Esophagus mucosa (tissue), 1 donor: ENCODE results near the gene PEX14. TPM values are rescaled to one million over a fixed set of nuclear protein-coding genes. Genes with fewer than 3 reads are reported as not detected.

ENCODE experiments used
- ATAC-seq: fragments of 200-7000 bp; cut with Tn5 transposase; one replicate; pipeline ENCODE4 v1.9.1; 2020
- total RNA-seq: library from RNA; stranded (reverse); gene quantifications from one replicate; pipeline ENCODE4 v1.2.4, GENCODE V29; 2023
- donor health status: DM: yes; HTN: yes; CAD: no.

PEX14 gene
- total RNA-seq, 1 donor from 2014 or later = 16.2 TPM

DNA sequence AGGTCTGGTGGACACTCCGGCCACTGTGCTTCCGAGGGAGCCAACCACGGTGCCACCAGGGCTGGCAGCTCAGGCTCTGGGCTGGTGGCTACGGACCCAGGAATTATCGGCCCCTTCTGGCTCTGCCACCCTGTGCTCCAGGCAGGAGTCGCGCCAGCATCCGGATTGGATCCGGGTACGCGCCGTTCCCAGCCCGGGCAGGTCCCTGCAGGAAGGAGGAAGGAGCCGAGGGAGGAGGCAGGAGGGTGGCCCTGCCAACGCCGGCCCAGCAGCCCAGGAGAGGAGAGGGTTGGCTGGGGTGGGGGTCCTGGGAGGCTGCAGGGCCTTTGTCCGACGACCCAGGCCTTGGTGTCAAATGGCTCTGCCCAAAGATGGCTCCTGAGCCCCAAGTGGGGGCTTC is 161.2 kb downstream of the PEX14 start:
- peak; percentile 80 for ATAC-seq

DNA sequence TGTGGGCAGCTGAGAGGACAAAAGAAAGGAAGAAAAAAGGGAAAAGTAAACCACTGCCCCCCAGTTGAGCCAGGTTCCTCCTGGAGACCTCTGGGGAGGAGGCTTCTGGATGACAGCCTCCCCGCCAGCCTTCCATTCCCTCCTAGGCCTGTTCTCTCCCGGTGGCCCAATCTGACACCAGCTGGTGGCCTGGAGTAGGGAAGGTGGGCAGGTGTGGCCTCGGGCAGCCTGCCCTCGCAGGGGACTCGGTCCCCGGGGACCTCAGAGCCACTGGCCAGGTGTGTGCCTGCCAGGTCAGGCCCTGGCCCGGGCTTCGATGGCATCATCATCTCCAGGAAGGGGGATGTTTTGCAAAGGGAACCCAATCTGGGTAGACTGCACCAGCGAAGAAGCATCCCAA is 162.7 kb downstream of the PEX14 start:
- no peak for ATAC-seq

DNA sequence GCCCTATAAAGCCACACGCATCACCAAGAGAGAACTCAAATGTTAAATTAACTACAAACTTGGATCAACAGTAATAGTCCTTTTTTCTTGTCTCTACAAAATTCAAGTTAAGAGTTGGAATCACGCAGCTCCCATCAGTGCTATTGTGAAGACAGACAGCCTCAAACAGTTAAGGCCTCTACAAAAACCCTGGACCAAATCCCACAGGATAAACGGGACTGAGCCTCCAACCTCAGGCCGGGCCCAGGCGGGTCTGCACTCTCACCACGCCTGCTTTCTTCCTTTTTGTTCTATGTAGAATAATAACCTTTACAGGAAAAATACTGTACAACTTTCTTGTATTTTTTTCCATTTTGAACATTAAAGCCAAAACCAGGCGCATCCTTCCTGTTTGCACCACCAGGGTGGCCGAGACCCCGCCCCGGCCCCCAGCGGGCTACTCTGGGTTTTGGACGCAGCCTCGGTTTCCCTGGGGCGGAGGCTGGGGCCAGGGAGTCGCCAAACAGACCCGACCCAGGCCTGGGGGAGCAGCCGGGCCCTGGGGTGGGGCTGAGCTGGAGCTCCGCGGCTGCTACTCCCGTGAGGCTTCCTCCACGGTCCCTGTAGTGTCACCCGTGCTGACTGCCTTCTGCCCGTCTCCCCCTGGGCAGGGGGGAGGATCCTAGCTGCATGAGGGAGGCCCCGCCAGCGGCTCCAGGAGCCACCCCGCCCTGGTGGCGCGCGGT is 163.2 kb downstream of the PEX14 start:
- ATAC-seq = no peak

DNA sequence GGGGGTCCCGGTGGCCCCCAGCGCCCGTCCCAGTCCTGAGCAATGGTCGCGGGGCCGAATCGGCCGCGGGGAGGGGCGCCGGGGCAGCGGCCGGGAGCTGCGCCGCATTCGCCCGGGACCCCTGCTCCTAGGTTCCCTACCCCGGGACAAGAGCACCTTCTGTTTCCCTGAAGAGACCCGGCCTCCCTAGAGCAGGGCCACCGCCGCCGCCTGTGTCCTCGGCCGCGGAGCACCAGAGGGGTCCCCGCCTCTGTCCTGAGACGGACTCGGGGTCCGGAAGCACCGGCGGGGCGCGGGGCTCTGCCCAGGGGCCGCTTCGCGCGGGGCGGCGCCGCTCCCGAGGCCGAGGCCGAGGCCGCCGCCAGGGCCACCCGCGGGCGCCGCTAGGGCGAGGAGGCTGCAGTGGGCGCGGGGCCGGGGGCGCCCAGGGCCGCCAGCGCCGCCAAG is 163.8 kb downstream of the PEX14 start:
- no peak for ATAC-seq

DNA sequence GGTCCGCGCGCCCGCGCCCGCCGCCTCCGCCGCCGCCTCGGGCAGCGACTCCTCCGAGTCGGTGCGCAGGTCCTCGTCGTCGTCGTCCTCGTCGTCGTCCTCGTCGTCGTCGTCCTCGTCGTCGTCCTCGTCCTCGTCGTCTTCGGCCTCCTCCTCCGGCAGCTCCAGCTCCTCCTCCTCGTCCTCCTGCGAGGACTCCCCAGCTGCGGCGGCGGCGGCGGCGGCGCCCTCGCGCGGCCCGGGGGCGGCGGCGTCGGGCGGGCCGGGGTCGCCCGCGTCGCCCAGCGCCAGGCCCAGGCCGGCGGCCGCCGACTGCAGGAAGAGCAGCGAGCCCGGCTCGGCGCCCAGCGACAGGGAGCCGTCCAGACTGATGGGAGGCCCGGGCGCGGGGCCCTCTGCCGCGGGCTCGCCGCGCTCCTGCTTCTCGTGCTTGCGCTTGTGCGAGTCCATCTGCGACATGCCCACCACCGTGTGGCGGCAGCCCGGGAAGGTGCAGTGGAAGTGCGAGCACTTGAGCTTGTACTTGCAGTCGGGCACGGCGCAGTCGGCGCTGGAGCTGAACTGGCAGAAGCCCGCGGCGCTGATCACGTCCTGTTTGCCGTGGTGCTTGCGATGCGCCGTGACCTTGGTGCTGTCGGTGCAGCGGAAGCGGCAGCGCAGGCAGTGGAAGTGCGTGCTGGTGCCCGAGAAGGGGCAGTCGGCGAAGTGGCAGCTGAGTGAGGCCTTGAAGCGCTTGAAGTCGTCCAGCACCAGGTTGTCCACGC is 164.4 kb downstream of the PEX14 start:
- no peak for ATAC-seq

DNA sequence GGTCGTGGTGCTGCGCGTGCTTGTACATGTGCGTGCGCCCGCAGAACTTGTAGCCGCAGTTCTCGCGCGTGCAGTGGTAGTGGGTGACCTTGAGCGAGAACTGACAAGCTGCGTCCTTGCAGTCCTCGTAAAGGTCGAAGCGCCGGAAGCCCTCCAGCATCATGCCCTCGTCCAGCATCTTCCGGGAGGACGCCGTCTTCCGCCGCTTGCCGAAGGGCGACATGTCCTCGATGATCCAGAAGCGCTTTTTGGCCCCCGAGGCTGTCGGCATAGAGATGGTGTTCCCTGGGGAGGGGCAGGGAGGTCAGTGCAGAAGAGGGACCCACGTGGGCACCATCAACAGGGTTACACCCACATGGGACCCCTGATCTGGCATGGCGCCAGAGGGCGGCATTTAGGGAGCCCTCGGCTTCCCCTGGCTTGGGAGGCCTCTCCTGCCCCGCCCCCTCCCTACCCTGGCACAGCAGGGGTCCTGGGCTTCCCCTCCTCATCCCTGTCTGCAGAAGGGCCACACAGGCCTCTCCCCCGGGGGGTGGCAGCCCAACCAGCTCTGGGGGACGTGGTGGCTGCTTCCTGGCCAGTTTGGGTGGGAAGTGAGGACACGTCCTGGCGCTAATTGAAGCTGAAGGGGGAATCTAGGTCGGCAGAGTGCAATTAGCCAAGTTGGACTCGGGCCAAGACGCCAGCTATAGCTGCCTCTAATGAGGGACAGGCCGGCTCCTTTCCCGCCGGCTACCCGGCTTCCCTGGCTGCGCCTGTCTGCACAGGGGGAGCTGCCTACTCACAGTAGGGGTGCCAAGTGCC is 165.2 kb downstream of the PEX14 start:
- no peak for ATAC-seq

DNA sequence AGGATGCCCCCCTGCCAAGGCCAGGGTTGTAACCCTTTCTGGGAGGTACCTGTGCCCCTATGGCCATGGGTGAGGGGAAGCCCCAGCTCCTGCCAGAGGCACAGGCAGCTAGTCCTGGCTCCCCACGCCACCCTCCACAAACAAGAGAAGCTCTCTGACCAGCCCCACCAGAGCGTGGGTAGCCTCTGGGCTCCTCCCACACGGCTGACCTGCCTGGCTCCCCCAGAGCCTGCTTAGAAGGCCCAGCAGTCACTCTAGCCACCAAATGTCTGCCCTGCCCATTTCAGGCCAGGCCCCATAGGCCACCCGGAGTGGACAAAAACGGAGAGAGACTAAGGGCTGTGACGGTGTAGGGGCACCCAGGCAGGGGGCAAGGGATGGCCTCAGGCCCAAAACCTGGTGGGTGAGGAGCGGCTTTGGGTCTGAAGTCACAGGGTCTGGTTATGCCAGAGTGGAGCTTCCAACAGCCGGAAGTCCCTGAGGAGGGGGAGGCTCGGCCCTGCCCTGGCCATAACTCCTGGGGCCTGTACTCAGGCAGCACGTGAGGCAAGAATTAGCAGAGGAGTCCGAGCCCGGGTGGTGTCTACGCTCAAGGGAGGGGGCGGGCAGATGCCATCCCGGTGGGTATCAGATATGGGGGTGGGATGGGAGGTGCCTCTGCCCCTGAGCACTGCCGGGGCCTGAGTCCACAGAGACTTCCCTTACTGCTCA is 166.2 kb downstream of the PEX14 start:
- ATAC-seq = no peak

DNA sequence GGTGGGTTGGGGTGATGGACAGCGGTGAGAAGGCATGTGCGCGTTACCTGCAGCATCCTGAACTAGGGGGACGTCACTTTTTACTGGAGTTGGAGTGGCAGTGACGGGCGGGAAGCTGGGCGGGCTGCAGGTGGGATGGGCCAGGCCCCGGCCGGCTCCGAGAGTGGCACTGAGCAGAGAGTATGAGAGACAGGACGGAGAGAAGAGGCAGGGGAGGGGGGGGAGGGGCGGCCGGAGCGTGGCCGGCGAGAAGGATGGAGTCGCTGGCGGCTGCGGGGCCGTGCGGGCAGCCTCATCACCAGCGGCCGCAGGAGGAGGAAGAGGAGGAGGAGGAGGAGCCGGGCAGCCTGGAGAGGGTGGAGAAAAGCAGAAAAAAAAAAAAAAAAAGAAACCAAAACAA is 167.2 kb downstream of the PEX14 start:
- ATAC-seq = no peak

DNA sequence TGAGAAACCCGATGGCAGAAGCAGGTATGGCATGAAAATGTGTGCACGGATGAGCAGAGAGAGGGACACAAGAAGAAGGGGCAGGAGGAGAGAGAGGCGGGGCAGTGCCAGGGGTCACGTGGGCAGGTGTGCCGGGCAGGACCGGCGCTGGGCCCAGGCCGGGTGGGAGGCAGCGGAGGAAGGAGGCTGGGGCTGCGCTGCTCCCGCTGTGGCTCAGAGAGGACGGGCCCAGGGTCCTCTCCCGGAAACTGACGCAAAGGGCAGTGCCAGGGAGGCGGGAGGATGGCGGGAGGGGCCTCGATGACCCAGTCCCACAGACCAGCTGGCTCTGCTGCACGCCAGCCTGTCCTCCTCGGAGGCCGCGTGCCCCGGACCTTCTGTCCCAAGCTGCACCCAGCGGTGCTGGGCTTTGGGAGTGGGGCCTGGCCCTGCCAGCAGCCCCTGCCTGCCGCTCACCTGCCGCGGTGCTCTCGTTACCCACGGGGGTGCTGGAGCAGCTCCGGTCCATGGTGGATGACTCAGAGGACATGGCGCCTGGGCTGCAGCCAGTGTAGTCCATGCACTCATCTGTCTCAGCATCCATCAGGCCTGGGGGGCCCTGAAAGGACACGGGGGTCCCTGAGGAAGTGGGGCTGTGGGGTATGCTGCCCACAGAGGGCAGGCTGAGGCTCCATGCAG is 167.8 kb downstream of the PEX14 start:
- no peak for ATAC-seq

DNA sequence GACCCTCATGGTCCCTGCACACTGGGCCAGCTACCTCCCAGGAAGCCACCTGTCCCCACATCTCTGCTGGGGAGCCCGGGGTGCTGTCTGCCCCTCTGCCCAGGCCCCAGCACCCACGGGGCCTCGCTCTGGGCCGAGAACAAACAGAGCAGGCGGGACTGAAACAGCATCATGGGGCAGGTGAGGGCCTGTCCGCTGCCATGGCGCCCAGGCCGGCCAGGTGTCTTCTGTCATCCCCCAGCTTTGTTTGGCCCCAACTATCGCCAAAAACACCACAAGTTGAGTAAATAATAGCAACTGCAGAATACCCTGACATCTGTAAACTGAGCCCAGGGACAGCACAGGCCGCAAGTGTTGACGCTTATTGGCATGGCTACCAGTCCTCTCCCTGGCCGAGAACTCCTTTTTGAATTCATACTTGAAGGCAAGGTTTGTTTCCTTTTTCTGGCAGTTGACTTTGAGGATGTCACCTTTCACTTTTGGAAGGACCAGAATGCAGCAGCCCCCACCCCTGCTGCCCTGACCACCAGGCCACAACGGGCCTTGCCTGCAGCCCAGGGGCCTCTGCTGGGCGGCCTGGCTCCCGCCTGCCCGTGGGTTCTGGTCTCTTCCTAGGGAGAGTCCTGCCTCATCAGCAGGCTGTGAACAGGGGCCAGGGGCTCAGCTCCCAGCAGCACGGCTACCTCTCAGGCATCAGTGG is 169.0 kb downstream of the PEX14 start:
- ATAC-seq = peak; percentile 8

DNA sequence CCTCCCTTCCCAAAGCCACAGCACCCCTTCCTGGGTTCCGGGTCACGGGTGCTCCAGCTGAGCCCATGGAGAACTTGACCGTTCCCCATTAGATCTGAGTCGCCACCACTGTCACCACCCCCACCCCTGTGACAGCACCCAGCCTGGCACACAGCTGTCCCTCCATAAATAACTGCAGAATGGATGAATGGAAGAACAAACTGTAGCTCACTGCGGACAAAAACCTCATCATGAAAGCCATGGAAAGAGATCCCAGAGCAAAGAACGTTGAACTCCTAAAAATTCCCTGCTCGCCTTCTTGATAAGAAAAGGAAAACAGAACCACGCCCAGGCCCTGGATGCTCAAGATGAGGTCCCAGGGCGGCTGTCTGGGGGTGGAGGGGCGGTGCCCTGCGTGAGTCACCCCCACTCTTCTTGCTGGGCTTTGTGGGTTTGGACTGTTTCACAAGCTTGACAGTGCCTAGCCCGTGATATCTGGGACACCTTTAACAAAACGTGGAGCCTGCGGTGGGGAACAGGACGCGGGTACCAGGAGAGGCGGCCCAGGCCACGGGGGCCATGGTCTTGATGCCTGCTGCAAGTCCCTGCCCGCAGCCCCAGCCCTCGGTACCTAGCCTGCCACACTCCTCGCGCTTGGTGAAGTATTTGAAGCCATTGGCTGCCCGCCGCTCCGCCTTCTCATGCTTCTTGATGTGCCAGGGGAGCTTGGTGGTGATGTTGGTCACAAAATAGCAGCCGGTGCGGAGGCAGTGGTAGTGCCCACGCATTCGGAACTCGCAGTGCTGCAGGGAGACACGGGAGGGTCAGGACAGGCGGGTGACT is 169.8 kb downstream of the PEX14 start:
- peak; percentile 64 for ATAC-seq

DNA sequence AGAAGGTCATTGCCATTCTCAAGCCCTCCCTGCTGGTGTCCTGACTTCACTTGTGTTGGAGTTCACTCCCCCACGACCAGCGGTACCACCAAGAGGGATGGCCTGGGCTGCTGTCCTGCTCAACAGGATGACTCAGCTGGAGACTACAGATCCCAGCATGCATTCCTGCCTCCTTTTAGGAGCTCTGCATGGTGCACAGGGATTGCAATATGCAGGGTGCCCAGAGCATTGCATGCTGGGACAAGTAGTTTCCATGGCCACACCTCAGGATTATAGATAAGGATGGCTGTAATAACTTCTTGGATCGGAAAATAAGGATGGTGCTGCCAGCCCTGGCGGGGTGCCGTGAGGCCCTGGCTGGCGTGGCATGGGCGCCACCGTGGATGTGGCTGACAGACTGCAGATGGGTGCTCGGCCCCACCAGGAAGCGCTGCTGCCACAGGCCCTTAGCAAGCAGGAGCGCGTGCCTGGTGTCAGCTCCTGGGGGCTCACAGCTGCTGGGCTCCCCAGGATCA is 171.7 kb downstream of the PEX14 start:
- peak; percentile 68 for ATAC-seq

DNA sequence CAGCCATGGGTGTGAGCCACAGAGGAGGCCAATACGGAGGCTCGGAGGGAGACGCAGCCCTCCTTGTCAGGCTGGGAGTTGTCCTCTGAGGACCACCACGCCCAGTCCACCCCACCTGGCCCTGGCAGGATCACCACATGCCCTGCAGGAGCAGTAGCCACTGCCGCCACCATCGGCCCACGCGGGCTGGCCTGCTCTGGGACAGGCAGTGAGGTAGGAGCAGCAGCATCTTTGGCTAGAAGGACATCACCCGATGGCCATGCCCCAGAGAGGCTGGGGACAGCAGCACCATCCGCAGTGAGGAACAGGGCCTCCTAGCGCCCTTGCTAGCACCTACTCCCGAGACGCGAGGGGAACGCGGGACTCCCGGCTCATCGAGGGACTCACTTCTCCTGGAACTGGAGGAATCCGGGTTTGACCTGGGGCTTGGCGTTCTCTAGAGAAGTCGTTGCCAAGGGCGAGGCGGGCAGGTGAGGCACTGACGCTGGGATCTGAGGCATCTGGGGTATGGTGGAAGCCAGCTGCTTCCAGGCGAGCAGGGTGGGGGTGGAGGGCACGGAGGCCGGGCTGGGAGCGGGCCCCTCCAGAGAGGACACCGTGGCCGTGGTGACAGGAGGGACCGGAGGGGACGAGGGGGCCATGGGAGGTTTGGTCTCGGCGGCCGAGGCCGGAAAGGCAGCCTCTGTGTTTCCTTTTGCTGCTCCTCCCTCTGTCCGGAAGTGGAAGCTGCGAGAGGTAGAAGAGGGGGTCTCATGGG is 172.8 kb downstream of the PEX14 start:
- ATAC-seq = no peak

DNA sequence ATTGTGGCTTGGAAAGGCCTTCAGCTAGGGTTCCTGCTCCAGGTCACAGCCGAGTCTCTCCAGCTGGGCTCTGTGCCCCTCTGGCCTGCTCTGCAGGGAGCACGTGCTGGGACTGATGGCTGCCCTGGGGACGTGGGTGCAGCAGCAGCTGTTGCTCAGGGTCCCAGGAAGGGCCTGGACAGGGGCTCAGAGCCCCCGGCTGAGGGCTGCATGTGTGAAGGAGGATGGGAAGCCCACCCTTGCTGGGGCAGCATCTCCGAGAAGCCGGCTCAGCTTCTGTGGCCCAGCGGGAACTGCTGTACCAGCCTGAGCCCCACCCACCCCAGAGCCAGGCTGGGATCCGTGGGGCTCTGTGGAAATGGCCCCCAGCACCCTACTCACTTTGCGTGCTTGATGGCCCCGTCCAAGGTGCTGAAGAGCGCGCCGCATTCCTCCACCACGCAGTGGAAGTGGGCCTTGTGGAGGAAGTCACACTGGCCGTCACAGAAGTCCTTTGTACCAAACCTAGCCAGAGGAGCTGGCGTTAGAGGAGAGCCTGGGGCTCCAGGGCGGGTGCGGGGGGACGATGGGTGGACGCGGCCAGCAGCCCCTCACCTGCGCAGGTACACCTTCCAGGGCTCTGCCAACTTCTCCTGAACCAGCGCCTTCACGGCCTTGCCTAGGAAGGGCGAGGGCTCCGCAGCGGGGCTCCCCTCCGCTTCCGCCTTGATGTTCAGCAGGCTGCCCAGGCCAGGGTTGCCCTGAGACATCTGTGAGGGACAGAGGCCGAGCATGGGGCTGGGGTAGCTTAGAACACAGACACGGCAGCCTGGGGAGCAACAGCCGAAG is 174.2 kb downstream of the PEX14 start:
- no peak for ATAC-seq

DNA sequence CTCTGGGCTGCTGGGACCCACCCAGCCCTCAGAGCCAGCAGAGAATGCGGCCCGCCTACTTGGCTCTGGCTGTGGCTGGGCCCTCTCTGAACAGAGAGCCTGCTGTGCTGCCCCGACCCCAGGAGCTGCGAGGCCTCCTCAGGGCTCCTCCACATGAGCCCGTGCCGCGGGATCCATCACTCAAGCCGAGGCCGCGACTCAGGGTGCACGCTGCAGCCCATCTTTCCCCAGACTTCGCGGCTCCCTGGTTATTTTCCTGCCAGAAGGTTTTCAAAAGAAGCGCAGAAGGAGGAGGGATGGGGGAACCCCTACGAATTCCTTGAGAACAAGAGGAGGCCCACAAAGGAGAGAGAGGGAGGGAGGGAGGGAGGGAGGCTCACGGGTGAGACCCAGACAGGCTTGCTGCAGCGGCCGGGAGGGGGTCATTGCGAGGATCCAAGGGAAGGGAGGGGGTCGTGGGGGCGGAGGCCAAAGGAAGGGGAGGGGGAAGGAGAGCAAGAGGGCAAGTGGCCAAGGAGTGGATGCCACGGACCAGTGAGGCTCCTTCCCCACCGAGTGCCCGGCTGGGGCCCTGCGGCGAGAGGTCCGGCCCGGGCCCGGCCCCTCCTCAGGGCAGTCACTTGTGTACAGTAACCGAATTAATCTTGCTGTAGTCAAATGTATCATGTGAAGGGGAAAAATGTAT is 174.9 kb downstream of the PEX14 start:
- ATAC-seq = no peak

DNA sequence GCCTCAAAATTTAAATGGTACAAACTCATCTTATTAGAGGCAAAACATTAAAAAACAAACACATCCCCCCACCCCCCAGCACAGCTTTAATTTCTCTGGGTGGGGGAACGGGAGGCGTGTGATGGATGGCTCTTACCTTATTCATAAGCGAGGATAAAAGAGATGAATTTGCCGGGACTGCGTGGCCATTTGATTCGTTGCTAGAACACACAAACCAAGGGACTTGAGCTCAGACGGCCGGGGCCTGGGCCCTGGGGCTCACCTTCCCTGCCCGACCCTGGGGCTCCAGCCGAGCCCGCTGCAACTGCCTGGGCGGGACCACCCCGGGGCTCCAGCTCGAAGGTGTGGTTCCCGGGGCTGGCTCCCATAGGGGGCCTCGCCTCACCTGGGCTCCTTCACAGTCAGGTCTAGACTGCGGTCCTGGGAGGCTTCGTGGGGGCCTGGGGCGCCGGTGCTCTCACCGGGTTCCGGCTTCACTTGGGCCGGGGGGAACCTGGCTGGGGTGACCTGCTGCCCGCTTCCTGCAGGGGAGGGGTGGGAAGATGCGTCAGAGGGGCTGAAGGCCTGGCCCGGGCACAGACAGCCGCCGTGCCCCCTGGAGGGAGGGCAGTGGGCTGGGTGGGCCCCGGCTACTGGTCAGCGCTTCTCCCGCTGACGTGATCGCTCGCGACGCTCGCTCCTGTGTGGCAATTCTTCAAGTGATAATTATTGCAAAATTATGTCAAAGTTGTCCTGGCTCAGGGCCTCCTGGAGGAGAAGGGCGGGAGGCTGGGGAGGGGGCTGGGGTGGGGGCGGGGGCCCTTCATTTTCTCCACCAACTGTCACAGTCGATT is 176.0 kb downstream of the PEX14 start:
- no peak for ATAC-seq

DNA sequence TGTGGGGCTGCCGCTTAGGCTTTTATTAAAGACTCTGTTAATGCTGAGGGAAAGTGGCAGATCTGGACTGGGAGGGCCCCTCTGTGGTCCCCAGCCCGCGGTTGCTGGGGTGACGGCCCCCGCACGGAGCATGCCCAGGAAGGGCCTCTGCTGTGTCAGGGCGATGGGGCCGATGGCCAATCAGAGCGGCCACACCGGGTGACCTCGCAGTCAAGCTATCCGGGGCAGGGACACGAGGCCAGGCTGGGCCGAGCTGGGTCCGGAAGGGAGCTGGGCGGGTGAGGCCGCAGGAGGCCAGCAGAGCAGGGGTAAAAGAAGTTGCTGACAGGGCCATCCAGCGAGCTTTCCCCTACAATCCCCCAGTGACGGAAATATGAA is 176.6 kb downstream of the PEX14 start:
- no peak for ATAC-seq
